ENCODE results near the gene SOX6. TPM values are rescaled to one million over a fixed set of nuclear protein-coding genes. Genes with fewer than 3 reads are reported as not detected.
"Not testable (repeated sequence)": the region's sequence is repeated elsewhere in the genome, so short reads cannot be mapped to it uniquely, and the experiment has no call there.

The SOX6 gene
- total RNA-seq, 3 donors from 2014 or later = 2.0 to 8.0 (median 7.9) TPM

GRCh38 chr11:16081382-16082094 is 274.8 kb downstream of the SOX6 start:
- Histone ChIP-seq H3K9me3 (no peaks in the 10 kb centered on the region), H3K27ac (no peak overlapping the region), H3K4me1 (no peaks in the 10 kb centered on the region), H3K27me3 (no peaks in the 10 kb centered on the region), H3K4me3 (no peak overlapping the region), H3K36me3 (no peaks in the 10 kb centered on the region)
- no peak for DNase-seq (ENCODE audit: low spot score in 2 of 2)
- intact Hi-C loops (cut with DNase I; ENCODE audit: low total_unique reads) = no loop called here
- TF ChIP-seq CTCF (IDR thresholded peaks at IDR 0.05) (no peak), POLR2A (IDR thresholded peaks at IDR 0.05) (no peak), POLR2AphosphoS5 (IDR thresholded peaks at IDR 0.05) (no peak)

- no peaks in the 10 kb centered on the region for H3K4me1 ChIP-seq
- no peak for DNase-seq (ENCODE audit: low spot score in 2 of 2)
- no peaks in the 10 kb centered on the region for H3K36me3 ChIP-seq
- H3K9me3 ChIP-seq = no peaks in the 10 kb centered on the region
- intact Hi-C loops (cut with DNase I; ENCODE audit: low total_unique reads) = no loop called here
- H3K4me3 ChIP-seq = no peak overlapping the region
- no peaks in the 10 kb centered on the region for H3K27me3 ChIP-seq
- TF ChIP-seq POLR2AphosphoS5 (IDR thresholded peaks at IDR 0.05) = no peak
- TF ChIP-seq CTCF (IDR thresholded peaks at IDR 0.05) = no peak
- no peak for TF ChIP-seq POLR2A (IDR thresholded peaks at IDR 0.05)
- no peak overlapping the region for H3K27ac ChIP-seq
Measured at GRCh38 chr11:16080688-16081381, 275.5 kb downstream of the SOX6 start.

DNA sequence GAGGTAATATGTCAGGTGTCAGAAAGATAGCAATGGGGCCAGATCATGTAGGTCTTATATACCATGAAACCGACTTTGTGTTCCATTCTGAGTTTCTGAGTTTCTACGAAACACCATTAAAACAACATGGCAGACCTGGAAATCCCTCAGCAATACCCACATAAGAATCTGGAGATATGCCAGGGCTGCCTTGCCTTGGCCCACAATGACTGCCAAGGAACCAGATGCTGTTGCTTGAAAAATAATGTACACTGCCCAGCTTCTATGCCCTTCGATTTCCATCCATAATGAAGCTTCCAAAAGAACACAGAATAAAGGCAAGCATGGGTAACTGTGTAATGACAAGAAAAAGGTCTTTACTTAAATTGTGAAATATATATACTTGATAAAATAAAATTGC is 277.4 kb downstream of the SOX6 start:
- Histone ChIP-seq H3K4me1 (no peaks in the 10 kb centered on the region), H3K9me3 (peaks cover 0 to 7% of the 10 kb centered on the region in 2 donors), H3K36me3 (no peaks in the 10 kb centered on the region), H3K4me3 (no peak overlapping the region), H3K27ac (no peak overlapping the region), H3K27me3 (no peaks in the 10 kb centered on the region)
- DNase-seq (ENCODE audit: low spot score in 2 of 2) = no peak
- TF ChIP-seq POLR2A (IDR thresholded peaks at IDR 0.05) (no peak), CTCF (IDR thresholded peaks at IDR 0.05) (no peak), POLR2AphosphoS5 (IDR thresholded peaks at IDR 0.05) (no peak)
- intact Hi-C loops (cut with DNase I; ENCODE audit: low total_unique reads) = no loop called here

- DNase-seq (ENCODE audit: low spot score in 2 of 2) = no peak
- H3K9me3 ChIP-seq = peaks cover 0 to 7% of the 10 kb centered on the region in 2 donors
- intact Hi-C loops (cut with DNase I; ENCODE audit: low total_unique reads) = no loop called here
- H3K27me3 ChIP-seq = no peaks in the 10 kb centered on the region
- no peaks in the 10 kb centered on the region for H3K4me1 ChIP-seq
- no peaks in the 10 kb centered on the region for H3K36me3 ChIP-seq
- no peak for TF ChIP-seq CTCF (IDR thresholded peaks at IDR 0.05)
- no peak for TF ChIP-seq POLR2A (IDR thresholded peaks at IDR 0.05)
- TF ChIP-seq POLR2AphosphoS5 (IDR thresholded peaks at IDR 0.05) = no peak
- H3K27ac ChIP-seq = no peak overlapping the region
- no peak overlapping the region for H3K4me3 ChIP-seq
Measured at GRCh38 chr11:16070573-16070972, 285.8 kb downstream of the SOX6 start.

GRCh38 chr11:16067268-16067667 is 289.1 kb downstream of the SOX6 start:
- H3K9me3 ChIP-seq; intact Hi-C loops (cut with DNase I; ENCODE audit: low total_unique reads): not testable (repeated sequence)

More at GRCh38 chr11:16067268-16067667, 289.1 kb downstream of the SOX6 start:
- DNase-seq (ENCODE audit: low spot score in 2 of 2); H3K36me3 ChIP-seq; H3K27me3 ChIP-seq; H3K4me1 ChIP-seq; H3K27ac ChIP-seq; H3K4me3 ChIP-seq: not testable (repeated sequence)
